HG03060 (cell line): ENCODE data around the gene IQCN.

Experiments used
- ATAC-seq: cut with Tn5 transposase; IDR thresholded peaks from one replicate; pipeline ENCODE4 v1.9.1; 2021; ENCODE audit warnings: low read depth, moderate number of reproducible peaks; ENCODE audit not compliant: unreplicated experiment

IQCN gene

DNA sequence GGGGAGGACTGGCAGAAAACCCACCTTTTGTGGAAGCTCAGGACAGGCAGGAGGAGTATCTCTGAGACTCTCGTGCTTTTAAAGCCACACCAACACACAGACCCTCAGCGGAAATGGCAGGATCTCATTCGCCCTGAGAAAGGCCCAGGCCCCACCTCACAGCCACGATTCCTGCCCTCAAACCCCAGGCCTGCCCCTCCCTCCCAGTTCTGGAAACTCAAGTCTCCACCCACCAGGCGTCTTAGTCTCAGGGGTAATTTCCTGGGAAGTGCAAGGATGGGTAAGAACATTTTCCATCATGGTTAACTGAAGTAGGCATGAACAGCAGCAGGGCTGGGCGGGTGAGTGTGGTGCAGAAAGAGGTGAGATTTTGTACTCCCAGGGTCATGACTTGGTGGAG is 40.1 kb downstream of the IQCN start:
- ATAC-seq, result no peak

DNA sequence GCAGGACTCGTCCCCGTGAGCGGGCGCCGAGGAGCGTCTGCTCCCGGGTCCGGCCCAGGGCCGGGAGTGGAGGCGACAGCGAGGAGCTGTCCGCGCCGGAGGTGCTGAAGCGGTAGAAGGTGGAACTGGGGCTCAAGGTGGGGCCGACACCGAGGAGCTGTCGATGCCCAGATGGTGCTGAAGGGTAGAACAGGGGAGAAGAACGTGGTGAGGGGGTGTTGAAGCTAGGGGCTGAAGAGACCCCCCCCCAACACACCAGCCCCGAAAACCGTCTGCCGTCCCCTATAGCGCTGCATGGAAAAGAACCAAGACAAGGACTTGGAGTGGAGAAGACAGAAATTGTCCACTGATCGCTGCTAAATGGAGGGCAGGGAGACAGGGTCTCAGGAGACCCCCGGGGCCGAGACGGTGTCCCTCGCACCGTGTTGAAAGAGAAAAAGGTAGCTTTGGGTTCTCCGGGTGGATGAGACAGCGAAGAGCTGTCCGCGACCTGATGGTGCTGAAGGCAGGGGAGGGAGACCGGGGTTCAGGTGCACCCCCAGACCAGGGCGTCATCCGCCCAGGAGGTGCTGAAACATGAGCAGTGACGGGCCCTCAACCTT is 40.9 kb downstream of the IQCN start:
- ATAC-seq, result no peak

- ATAC-seq, result no peak
Observed at GRCh38 chr19:18232540-18233223, 41.6 kb downstream of the IQCN start.

- ATAC-seq, result no peak
Observed at GRCh38 chr19:18231775-18232174, 42.5 kb downstream of the IQCN start.

DNA sequence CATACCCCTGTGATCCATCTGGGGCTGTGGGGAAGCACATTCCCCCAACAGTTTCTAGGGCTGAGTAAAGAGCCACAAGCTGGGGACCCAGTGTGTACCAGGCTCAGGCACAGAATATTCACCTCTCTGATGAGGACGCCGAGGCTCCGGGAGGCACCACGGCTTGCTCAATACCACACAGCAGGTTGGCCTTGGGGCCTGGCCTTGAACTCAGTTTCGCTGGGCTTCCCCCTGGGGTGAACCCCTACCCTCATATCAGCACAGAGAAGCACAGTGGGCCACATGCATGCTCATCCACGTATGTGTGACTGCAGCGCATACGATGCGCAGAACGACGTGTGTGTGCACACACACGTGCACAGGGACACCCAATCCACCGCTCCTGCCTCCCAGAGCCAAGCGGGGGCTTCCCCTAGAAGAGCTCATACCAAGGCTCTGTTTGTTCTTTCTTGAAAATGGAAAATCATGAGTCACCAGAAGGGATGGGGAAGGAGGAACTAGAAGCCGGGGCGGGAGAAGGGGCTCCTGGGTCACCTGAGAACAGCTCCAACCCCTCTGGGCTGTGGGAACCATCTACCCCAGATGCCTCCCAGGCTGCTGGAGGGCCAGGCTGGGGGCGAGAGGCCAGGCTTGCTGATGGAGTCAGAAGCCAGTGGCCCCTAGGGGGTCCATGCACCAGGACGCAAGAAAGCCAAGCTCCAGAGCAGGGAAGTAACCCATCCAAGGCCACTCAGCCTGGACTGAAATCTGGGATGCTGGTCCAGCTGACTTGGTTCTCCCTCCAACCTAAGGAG is 43.1 kb downstream of the IQCN start:
- ATAC-seq, result no peak

DNA sequence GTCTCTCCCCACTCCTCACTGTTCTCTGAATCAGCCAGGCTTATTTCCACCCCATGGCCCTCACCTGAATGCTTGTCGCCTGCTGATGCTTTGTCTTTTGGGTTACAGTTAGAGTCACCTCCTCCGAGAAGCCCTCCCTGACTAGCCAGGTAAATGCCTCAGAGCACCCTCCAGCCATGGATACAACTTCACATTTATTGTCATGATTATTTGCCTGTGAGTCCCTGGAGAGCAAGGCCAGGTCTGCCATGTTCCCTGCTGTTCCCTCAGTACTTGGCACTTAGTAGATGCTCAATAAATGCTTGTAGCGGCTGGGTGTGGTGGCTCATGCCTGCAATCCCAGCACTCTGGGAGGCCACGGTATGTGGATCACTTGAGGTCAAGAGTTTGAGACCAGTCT is 44.3 kb downstream of the IQCN start:
- no peak for ATAC-seq

GRCh38 chr19:18229474-18229873 is 44.8 kb downstream of the IQCN start:
- no peak for ATAC-seq

- ATAC-seq, result no peak
Observed at GRCh38 chr19:18227781-18228271, 46.4 kb downstream of the IQCN start.

DNA sequence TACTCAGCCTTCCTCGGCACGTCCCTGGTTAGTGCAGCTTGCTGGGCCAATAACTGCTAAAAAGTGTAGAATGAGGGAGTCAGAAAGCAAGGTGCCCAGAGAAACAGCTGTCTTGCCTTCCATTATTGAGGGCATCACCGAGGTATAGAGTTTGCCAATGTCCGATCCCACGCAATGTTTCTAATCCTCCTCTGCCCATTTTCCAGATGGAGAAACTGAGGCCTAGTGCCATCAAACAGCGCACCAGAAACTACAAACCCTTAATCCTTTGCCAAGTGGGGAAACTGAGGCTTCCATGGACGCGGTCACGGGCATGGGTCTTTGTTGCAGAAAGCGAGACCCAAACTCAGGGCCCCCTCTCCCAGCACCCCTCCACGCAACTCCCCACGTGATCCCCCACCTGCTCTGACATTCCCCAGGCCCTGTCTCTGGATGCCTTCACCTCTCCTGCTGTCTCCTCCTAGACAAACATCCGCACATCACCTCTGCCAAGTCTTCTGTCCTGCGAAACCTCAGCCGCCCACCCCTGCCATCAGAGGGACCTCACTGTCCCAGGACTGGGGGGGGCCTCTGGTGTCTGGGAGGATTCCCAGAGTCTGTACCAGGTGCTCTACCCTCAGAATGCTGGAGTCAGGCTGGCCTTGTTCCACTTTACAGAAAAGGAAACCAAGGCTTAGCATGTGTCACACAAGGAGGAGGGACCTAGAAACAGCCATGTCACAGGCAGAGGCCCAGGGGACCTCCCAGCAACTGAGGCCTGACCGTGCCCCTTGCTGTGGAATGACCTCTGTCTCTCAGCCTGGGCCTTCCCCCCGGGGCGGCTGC is 47.1 kb downstream of the IQCN start:
- no peak for ATAC-seq

DNA sequence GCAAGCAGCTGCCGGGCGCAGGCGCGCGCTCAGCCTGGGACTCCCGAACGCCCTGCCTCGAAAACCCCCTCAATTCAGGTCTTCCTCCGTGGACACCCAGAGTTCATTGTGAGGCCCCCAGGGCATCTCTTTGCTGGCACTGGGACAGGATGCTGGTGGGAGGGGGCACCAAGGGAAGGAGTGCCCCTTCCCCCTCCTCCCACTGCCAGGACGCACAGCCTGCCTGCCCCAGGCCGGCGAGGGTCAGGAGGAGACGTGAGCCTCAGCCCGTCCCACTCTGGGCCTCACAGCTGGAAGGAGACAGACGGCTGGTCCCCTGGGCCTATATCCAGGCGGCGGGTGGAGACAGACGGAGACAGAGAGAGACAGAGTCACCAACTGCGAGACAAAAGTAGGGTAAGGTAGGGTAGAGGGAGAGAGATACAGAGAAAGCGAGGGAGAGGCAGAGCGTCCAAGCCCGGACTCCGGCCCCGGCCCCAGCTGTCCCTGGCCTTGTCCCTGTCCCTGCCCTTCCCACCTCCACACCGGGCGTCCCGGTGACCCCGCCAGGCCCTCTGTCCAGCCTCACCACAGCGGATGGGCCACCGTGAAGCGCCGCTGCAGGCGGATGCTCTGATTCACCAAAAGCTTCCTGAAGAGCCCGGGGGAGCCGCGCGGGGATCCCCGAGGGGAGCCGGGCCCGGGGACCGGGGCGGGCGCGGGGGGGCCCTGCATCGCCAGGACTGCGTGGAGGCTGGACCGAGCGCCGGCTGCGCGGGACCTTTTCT is 48.4 kb downstream of the IQCN start, which contains the start of gene PDE4C:
TSS of gene PDE4C (minus strand) at position 737 of the 767 bp plus-strand sequence. CDS start at position 714, 23 bp downstream.
- ATAC-seq, result no peak

DNA sequence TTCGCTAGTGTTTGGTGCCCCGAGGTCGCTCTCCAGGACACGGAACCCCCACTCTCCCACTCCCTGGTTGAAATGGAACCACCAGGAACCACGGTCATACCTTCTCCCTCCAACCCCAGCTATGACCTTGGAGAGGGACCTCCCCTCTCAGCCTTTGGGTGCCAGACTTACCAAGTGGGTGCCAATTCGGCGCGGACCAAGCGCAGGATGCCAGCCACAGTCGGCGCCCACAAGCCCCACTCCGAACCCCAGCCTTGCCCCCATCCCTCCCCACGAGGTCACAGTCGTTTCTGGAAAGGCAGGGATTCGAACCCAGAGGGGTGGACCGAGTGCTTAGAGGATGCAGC is 48.9 kb downstream of the IQCN start:
- ATAC-seq, result no peak

GRCh38 chr19:18224525-18225354 is 49.5 kb downstream of the IQCN start:
- ATAC-seq, result peak; percentile 73

- ATAC-seq, result no peak
Observed at GRCh38 chr19:18223860-18224524, 50.3 kb downstream of the IQCN start.

DNA sequence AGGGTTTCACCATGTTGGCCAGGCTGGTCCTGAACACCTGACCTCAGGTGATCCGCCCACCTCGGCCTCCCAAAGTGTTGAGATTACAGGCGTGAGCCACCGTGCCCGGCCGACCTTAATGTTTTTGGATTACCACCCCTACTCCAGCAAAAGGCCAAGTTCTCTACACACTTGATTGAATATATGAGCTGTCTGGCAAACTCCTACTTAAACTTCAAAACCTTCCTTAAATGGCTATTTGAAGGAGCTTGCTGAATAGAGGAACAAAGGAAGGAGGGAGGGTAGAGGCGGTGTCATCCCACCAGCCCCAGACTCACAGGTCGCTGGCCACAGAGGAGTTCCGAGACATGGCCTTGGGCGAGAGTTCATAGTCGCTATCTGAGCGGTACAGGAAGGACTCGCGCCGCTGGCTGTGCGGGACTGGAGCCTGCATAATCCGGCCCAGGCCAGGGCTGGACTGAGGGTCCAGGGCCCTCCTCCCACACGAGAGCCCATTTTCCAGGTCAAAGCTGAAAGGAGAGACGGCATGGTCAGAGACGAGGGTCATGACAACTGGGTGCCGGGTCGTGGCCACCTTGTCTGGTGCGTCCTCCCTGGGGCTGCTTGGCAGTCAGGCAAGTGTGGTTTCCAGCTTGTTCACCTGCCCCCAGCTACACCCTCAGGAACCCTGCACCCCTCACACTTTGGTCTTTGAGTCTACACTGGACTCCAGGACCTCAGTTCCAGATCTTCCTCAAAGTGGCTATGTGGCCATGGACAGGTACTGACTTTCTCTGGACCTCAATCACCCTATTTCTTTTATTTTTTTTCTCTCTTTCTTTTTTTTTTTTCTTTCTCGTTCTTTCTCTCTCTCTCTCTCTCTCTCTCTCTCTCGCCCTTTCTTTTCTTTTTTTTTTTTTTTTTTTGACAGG is 52.2 kb downstream of the IQCN start:
- no peak for ATAC-seq

- ATAC-seq, result no peak
Observed at GRCh38 chr19:18220632-18221275, 53.5 kb downstream of the IQCN start.

DNA sequence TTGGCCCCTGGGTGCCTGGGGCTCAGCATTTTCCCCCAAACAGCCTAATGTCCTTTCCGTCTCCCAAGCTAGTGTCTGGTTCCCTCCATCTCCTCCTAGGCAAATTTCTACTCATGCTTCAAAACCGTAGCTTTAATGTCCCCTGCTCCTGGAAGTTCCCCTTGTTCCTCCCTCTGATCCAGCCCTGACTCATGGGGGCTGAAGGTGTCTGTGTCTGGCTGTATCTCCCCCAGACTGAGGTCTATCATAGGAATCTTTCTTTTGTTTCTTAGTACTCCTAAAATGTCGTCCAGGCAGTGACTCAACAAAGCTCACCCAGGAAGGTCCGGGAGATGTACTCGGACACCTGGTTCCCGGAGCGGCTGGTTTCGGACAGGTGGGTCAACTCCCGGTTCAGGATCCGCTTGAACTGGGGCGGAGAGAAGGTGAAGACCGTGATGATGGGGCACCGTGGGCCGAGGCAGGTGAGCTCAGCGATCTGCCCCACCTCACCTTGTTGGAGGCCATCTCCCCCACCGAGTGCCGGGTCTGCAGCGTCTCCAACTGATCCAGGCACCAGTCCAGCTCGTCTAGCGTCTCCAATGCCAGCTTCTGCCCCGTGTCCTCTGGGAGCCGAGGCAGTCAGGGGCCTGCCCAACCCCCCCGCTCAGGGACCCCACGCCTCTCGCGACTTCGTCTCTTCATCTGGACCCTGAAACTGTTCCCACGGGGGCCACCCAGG is 54.2 kb downstream of the IQCN start:
- no peak for ATAC-seq
